Panc1 (cell line): ENCODE measurements around the gene LRRC46.

Experiments
- CTCF ChIP-seq: fragments of 450-650 bp; IDR thresholded peaks from 2 replicates; pipeline ENCODE4 v1.5.1; 2017; ENCODE audit warnings: mild to moderate bottlenecking
- POLR2AphosphoS5 ChIP-seq: IDR thresholded peaks from 2 replicates; pipeline ENCODE4 v1.6.1; 2012; ENCODE audit warnings: mild to moderate bottlenecking, low read depth, low read length, moderate library complexity

DNA sequence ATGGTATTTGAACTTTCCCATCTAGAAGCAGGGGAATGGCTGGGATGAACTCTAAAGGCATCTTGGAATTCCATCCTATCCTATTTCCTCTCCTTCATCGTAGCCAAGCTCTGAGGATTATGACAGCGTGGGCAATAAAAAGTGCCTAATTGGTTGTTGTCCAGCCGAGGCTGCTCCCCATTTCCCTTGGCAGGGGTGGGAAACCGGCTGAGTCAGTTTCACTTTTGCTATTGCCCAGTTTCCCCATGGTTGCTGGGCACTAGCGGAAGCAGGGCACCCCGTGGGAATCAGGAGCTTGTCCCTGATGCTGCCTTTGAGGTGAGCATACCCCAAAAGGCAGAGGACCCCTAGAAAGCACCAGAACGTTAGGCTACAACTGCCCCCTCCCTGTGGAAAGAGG, 50.8 kb downstream of the LRRC46 start:
- TF ChIP-seq CTCF (no peak), POLR2AphosphoS5 (no peak)
